GM12865 (cell line): ENCODE measurements around the gene TCEAL3.
A peak's percentile ranks its signal among the peaks of the same experiment; 100 is the strongest.
"Not testable (repeated sequence)": the region's sequence is repeated elsewhere in the genome, so short reads cannot be mapped to it uniquely, and the experiment has no call there.

ENCODE experiments used
- DNase-seq: peaks from one replicate; pipeline ENCODE4 v3.0.0; 2010; ENCODE audit warnings: low read depth
- H3K4me3 ChIP-seq: 2 replicates; pipeline ENCODE4 v1.5.1; 2011; ENCODE audit warnings: mild to moderate bottlenecking, low read depth, low read length, control low read depth
- CTCF ChIP-seq: IDR thresholded peaks from 2 replicates; pipeline ENCODE4 v1.5.1; 2011; ENCODE audit warnings: low read length, control low read depth, low read depth, inconsistent platforms; ENCODE audit not compliant: insufficient read depth; ENCODE audit errors: missing control alignments

TCEAL3 gene

GRCh38 chrX:103571726-103572125 is 36.0 kb upstream of the TCEAL3 start:
- no peak overlapping the region for H3K4me3 ChIP-seq
- no peak for DNase-seq
- TF ChIP-seq CTCF = no peak

DNA sequence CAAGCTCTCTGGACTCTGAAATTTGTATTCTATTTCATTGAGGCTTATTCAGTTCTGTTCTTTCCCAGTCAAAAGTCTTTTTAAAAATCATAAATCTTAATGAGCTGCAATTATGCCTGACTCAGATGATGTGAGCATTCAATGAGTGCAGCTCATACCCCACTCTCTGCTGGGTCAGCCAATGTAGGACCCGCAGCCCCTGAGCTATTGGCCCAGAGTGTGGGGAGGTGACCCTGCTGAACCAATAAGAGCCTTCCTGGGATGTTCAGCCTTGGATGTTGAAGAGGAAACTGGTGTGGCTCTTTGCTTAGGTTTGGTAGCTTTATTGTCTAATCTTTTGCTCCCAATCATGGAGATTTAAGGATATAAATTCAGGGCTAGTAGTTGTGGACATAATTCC is 34.6 kb upstream of the TCEAL3 start:
- H3K4me3 ChIP-seq = no peak overlapping the region
- no peak for TF ChIP-seq CTCF
- no peak for DNase-seq

DNA sequence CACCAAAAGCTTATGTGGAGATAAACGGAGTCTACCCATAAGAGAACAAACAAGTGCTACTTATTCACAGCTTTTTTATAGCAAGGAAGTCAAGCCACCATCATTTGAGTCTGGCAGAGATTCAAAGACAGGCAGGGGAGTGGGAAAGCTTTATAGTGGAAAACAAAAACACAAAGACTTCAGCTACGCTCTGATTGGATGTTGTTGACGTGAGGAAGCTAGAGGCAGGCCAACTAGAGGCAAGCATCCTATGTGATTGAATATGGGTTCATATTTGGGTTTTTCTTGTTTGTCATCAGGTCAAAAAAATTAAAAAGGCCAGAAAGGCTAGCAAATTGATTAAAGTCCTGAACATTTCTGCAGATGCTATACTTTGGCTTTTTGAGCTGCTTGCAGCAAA is 23.2 kb upstream of the TCEAL3 start:
- no peak for DNase-seq
- H3K4me3 ChIP-seq = peak overlapping the region; percentile 78; the same call in 1 of the 2 replicates

GRCh38 chrX:103585411-103586313 is 22.1 kb upstream of the TCEAL3 start, which contains the start of gene TCEAL4:
TSS of gene TCEAL4 (plus strand) at chrX:103585515. CDS start at chrX:103586676, 1,161 bp downstream.
- H3K4me3 ChIP-seq = peak within 1 kb of the TSS; percentile 78
- no peak for TF ChIP-seq CTCF
- DNase-seq = peak; percentile 49

More for the DNA sequence above, 23.2 kb upstream of the TCEAL3 start:
- no peak for TF ChIP-seq CTCF

- no peak for TF ChIP-seq CTCF
- peak overlapping the region; percentile 78 for H3K4me3 ChIP-seq
- DNase-seq = peak; percentile 9
Observed at GRCh38 chrX:103586314-103586646, 21.5 kb upstream of the TCEAL3 start.

- H3K4me3 ChIP-seq = no peak overlapping the region
- TF ChIP-seq CTCF = no peak
- no peak for DNase-seq
Observed at GRCh38 chrX:103586659-103587058, 21.1 kb upstream of the TCEAL3 start.

- not testable (repeated sequence) for H3K4me3 ChIP-seq, DNase-seq
Observed at GRCh38 chrX:103592295-103592694, 15.5 kb upstream of the TCEAL3 start.

DNA sequence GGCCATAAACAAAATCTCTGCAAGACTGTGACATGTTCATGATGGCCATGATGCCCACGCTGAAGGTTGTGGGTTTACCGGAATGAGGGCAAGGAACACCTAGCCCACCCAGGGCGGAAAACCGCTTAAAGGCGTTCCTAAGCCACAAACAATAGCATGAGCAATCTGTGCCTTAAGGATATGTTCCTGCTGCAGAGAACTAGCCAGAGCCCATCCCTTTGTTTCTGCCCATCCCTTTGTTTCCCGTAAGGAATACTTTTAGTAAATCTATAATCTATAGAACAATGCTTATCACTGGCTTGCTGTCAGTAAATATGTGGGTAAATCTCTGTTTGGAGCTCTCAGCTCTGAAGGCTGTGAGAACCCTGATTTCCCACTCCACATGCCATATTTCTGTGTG is 12.6 kb upstream of the TCEAL3 start:
- H3K4me3 ChIP-seq, DNase-seq: not testable (repeated sequence)
